HG02970 (cell line): ENCODE data around the gene SLC35E4.
"Not testable (repeated sequence)": the region's sequence is repeated elsewhere in the genome, so short reads cannot be mapped to it uniquely, and the experiment has no call there.

Source experiments
- ATAC-seq: cut with Tn5 transposase; IDR thresholded peaks from one replicate; pipeline ENCODE4 v1.9.1; 2021; ENCODE audit warnings: mild to moderate bottlenecking, moderate library complexity, moderate number of reproducible peaks; ENCODE audit not compliant: unreplicated experiment, low FRiP score

The SLC35E4 gene

DNA sequence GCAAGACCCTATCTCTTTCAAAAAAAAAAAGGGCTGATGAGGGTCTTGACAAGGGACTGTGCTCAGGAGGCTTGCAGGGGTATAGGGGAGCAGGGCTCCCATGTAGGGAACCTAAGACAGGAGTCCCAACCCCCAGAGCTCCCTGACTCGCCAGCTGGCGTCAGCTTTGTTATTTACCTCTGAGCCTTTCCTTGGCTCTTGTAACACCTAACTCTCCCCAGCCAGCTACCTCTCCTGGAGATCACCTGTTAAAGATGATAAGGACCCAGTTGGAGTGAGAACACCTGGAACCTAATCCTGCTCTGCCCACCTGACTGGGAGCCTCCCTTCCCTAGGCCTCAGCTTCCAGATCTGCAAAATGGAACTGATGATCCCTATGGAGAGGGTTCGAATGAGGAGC lies 13.2 kb downstream of the SLC35E4 start:
- no peak for ATAC-seq

DNA sequence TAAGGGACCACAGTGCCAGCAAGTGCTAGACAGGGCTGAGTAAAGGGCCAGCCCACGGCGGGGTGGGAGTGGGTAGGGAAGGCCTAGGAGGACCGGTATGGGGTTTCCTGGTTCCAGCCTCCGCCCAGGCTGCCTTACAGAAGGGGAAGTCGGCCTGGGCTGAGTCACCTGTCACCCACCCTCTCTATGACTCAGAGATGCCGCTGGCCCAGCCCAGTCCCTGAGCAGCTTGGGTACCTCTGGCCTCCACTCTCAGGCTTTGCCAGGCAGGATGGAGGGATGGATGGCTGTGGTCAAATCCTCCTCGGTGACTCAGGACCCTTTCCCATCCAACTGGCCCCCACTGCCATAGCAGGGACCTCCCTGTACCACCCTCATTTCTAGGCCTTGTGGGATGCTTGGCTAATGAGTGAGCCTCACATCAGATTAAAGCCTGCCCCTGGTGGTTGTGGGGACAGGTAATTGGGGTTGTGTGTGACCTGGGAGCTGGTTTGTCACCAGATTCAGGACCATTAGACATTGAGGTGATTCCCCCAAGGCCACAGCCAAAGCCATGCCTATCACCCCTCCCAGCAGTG lies 13.9 kb downstream of the SLC35E4 start:
- no peak for ATAC-seq

DNA sequence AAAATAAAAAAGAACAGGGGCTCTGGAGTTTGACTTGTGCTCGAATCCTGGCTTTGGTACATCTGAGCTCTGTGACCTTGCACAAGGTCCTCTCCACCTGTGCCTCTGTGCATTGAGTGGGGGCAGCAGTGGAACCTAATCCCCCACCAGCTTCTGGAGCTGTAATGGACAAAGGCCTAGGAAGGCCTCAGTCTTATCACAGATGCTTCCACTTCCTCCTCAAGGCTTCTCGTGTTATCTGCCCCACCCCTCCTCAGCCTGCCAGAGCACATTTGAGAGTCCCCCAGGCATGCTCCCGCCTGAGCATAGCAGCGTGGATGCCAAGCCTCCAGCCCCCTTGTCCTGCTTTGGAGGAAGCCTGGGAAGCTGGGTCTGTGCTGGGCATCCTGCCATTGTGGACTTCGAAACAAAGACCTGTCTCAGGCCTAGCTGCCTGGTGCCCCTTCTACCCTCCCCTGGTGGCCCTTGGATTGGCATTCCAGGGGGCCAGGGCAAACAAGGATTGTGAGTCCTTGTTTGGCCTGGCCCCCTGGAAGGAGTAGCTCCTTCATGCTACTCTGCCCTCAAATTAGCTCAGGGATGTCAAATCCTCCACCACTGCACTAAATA lies 15.0 kb downstream of the SLC35E4 start:
- no peak for ATAC-seq

DNA sequence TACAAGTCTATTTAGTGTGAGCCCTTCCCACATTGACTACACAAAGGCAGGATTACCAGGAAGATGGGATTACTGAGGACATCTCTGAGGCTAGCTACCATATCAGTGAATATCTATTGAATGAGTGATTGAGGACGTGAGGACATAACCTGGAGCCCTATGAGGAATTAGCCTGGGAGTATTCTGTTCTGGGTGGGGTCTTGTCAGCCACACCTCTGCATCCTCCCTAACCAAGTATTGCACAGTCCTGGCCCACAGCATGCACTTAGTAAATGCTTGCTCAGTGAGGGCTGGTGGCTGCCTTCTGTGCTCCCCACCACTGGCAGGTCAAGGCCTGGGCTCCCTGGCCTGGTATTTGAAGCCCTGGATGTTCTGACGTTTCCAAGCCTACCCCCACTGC lies 17.3 kb downstream of the SLC35E4 start:
- ATAC-seq = no peak

DNA sequence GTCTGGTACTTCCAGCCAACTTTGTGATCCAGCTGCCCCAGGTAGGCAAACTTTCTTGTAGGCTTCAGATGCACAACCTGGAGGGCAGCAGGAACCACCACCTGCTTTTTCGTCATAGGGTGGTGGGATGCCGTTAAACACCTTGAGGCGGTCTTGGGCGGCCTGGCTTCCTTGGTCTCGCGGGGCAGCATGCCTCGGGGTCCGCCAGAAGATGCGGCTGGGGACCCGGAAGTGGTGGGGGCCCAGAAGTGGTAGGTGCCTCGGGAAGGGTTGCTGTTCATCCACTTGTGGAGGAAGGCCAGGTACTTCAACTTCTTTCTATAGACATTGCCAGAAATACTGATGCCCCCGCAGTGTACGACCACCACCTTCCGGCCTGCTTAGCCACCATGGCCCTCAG lies 18.8 kb downstream of the SLC35E4 start:
- ATAC-seq = no peak

DNA sequence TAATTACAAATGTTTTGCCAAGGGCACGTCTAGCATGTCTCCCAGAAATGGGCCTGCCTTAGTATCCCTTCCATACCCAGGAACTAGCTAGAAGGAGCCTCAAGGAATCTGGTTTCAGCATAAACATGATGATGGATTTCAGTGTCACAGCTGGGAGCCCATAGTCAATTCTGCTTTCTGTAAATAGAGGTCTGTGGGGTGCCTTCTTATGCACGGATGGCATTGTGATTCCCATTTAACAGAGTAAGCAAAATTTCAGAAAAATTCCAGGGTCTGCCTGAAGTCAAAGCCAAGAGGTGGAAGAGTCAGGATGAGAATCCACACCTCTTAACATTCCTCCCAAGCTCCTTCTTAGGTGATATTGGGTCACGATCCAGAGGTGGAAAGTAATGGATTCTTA lies 20.0 kb downstream of the SLC35E4 start:
- ATAC-seq = no peak

DNA sequence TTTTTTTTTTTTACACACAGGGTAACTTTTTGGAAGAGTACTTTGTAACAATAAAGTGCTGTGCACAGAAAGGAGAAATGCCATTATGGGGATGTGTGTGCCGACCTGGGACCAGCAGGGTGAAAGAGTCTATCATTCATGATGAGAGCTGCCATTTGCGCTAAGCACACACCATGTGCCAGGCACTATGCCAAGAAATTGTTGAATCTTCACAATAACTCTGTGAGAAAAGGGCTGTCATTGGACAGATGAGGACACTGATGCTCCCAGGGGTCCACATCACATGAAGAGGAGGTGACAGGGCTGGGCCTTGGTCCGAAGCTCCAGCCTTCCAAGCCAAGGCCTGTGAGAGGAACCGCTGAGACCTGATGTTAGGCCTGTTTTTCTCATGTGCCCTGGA lies 26.5 kb downstream of the SLC35E4 start:
- no peak for ATAC-seq

DNA sequence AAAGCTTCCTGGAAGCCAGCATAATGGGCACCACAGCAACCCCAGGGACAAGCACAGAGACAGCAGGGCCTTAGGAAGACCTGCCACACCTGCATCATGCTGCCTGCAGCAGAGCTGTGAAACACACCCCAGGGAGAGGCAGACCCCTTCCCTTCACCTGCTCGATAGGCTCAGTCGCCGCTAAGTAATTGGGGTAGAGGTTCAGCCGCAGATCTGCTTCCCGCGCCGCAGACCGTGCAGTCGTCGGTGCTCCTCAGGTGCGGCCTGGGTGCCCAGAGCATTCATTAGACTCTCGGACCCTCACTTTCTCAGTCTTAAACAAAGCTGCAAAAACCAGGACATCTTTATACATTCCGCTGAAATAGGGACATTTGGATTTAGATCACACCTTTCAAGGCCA lies 29.2 kb downstream of the SLC35E4 start:
- no peak for ATAC-seq

DNA sequence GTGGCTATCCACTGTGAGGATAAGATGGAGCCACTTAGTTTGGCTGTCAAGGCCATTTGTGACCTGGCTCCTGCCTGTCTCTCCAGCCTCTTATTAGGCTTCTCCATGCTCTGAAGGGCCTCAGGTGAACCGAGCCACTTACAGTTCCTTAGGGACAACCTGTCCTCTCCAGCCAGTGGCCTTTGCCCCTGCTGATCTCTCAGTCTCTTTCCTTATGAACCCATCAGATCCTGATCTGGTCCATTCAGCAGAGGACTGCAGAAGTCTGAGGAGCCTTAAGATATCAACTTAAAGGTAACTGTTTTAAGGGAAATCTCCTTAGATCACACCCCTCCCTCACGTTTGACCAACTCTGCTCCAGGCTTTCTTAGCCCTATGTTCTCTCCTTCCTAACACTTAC lies 29.7 kb downstream of the SLC35E4 start:
- no peak for ATAC-seq

DNA sequence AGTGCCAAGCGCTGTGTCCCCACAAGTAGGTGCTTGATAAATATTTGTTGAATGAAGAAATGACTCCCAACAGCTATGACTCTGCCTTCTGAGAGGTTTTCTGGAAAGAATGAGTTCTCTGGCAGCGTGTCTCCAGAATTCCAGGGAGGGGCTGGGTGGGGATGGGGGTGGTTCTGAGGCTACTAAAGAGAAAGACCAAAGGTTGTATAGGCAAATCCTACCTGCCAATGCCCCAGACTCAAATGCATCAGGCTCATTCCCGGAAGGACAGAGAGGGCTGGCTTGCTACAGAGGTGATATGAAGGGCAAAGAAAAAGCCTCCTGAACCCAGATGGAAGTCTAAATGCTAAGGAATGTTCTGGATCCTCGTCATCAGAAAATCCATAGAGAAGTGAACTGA lies 30.2 kb downstream of the SLC35E4 start:
- ATAC-seq = no peak

DNA sequence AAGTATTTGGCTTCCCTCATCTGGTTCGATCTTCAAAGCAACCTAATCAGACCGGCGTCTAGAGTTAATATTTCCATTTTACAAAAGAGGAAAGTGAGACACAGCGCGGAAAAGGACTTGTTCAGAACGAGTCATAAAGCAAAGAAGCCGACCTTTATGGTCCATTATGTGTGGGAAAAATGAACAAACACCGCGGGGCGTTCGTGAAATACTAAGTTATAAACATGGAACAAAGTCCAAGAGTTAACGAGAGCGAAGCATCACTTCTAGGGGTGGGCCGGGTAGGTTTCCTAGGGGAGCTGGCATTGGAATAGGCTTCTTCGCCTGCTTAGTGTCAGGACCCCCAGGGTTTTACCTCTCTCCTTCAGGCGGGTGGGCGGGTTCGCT lies 31.5 kb downstream of the SLC35E4 start:
- ATAC-seq = peak; percentile 4

DNA sequence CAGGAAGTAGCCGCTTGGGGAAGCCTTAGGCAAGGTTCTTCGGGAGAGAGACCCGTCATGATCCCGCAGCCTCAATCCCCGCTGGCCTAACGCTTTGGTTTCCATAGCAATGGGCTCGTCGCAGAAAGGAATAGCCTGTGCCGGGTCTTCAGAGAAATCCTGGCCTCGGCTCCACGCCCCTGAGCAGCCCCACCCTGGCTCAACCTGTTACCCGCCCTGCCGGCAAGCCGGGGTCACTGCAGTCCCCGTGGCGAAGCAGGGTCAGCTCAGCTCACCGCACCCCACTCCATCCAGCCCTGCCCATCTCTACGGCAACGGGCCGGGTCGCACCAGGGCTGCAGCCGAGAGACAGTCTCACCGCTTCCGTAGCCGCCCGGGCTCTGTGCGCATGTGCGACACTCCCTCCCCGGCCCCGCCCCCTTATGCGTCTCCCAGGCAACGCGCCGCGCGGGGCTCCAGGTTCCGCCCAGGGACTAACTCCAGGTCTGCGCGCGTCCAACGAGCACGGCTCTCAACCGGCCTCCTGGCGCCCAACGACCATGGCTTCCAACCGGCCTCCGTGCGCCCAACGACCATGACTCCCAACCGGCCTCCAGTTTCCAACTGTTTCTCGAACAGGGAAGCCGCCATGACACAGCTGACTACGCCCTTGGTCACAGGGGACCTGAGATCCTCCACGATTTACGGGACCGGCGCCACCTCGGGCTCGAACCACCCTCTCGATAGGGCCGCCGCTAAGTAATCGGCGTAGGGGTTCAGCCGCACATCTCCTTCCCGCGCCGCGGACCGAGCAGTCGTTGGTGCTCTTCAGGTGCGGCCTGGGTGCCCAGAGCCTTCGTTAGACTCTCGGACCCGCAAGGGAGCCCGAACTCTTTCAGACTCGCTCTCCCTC lies 32.2 kb downstream of the SLC35E4 start, which contains the start of gene DUSP18:
Gene DUSP18 (minus strand): TSS at position 382 of the 892 bp plus-strand sequence. CDS start 3,872 bp downstream, outside the sequence.
- ATAC-seq = peak; percentile 83

DNA sequence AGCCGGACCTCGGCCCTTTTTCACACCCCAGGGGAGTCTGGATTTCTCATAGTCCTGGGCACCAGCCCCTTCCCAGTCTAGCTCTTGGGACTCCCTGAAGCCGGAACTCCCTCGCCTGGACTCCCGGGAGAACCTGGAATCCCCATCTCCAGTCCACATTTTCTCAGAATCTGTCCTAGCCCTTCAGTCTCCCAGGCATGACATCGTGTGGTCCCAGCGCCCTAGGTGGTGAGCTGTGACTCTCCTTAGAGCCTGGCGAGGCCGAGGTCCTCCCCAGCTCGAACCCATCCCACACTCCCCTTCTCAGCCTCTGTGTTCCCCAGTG lies 32.8 kb downstream of the SLC35E4 start:
- ATAC-seq = no peak

DNA sequence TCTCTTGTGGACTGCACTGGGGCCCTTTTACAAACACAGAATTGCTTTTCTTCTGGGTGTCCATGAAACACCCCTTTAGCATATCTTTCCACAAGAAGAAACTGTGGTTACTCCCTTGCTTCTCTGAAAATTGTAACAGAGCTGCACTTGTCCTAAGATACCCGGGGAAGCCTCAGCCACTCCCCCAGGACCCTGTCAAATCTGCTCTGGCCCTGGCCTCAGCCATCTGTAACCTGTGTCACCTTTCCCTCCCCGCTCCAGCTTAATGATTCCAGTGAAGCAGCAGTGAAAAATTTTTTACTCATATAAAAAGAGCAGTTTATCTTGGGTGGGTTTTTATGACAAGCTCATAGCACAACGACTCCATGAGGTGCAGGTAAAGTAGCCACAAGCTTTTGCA lies 35.5 kb downstream of the SLC35E4 start:
- no peak for ATAC-seq

DNA sequence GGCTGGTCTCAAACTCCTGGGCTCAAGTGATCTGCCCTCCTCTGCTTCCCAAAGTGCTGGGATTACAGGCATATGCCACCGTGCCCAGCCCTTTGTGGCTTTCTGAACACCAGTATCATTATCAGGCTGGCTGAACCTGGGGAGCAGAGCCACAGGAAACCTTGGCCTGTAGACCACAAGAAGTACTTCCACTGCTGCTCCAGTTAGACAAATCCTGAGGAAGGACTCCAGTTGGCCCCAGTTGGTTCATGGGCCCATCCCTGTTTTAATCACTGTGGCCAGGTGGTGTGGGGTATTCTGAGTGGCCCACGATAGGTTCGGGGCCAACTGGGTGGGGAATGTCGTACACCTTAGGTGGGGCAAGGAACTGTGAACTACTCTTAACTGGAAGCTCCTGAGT lies 37.6 kb downstream of the SLC35E4 start:
- ATAC-seq = no peak

DNA sequence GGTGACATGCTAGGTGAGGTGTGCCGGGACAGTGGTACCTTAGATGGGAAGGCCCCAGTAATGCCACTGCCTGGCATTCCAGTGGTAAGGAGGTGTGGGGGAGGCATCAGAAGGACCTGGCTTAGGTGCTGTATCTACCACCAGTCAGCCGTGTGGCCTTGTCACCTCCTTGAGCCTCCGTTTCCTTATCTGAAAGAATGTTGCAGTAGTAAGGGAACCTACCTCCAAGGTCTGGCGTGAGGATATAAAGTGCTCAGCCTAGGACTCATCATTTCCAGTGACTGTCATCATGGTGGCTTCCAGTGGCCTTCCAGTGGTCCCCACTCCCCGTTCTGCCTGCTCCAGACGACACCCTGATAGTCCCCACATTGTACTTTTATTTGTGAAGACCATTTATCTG lies 38.9 kb downstream of the SLC35E4 start:
- no peak for ATAC-seq

DNA sequence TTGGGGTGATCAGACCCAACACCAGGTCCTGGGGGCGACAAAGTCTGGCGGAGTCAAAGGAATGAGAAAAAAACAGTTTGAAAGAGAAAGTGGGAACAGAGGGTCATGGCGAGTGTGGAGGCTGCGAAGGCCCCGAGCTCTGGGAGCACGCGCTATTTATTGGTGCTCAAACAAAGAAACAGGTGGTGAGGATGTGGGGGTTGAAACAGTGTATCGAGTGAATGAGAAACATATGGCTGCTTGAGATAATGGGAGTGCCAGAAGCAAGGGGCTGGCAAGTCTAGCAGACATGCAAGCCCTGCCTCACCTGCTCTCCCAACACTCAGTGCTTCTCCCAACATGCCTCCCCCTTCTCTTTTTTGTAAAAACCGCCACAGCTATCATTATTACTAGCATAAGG lies 39.9 kb downstream of the SLC35E4 start:
- ATAC-seq = no peak

DNA sequence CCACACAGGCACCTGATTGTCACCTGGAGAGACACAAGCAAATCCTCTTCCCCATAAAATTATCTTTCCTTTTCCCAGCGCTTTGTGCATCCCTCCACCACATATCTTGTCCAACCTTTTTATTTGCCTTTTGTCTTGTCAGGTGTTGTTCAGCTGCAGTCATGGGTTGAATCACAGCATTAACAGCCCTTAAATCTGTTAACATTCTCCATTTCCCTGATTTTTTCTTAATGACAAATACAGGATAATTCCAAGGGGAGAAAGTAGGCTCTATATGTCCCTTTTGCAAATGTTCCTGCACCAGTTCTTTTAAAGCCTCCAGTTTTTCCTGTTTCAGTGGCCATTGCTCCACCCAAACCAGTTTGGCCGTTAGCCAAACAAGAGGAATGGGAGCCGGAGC lies 41.0 kb downstream of the SLC35E4 start:
- not testable (repeated sequence) for ATAC-seq

DNA sequence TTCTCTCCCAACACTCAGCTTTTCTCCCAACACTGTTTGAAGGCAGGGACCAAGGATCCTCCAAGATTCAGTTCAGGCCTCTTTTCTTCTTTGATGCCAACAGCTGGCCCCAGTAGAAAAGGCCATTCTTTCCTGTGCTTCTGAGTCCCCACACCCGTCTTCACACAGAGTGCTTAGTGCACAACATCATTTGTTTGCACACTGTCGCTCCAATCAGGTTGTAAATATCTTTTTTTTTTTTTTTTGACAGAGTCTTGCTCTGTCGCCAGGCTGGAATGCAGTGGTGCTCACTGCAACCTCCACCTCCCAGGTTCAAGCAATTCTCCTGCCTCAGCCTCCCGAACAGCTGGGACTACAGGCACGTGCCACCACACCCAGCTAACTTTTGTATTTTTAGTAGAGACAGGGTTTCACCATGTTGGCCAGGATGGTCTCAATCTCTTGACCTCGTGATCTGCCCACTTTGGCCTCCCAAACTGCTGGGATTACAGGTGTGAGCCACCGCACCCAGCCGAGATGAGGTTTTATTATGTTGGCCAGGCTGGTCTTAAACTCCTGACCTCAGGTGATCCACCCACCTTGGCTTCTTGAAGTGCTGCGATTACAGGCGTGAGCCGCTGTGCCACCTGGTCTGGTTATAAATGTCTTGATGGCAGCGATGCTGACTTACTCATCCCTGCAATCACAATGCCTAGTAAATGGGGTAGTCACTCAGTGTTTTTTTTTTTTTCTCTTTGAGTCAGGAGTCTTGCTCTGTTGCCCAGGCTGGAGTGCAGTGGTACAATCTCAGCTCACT lies 44.5 kb downstream of the SLC35E4 start:
- ATAC-seq = not testable (repeated sequence)

DNA sequence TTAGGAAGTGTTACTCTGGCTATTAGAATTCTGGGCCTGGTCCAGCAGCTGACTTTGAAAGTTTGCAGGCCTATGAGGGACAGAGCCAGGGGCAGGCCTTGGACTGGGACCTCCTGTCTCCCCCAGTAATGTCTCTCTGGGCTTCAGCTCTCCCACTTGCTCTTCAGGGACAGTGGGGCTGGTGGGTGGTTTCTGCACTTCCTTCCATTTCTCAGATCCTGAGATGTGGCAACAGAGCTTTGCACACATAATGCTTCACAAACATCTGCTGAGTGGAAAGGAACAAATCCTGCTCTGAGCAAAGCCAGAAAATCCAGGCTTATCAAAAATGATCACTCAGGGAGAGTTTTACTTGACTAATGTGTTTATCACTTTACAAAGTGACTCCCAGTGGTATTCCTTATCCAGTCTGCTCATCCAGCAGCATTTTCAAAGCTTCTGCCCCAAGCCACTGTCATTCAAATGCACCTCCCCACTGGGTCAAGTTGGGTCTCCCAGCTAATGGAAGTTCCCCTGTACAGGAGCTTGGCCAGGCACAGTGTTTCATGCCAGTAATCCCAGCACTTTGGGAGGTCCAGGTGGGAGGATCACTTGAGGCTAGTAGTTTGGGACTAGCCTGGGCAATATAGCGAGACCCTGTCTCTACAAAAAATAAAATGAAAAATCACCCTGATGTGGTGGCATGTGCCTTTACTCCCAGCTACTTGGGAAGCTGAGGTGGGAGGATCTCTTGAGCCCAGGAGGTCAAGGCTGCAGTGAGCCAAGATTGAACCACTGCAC lies 45.6 kb downstream of the SLC35E4 start:
- ATAC-seq = no peak
